ENCODE data around the gene CDC37. TPM values are rescaled to one million over a fixed set of nuclear protein-coding genes. Genes with fewer than 3 reads are reported as not detected.

The CDC37 gene
- total RNA-seq, 2 donors from 2014 or later: 148 to 172 TPM

DNA sequence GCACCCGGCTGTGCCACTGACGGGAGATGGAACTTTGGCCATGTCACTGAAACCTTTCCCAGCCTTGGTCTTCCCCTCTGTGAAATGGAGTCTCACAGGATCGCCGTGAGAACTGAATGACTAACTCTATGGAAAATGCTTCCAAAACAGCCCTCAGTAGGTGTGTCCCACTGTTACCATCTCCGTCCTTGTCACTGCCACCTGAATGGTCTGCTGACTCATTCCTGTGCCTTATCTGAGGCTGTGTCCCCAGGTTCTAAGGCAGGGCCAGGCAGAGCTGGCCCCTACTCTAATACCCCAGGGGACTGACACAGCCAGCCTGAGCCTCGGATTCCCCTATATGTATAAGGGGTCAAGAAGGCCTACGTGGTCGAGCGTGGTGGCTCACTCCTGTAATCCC, 4.5 kb downstream of the CDC37 start:
- no peak for DNase-seq
- H3K9me3 ChIP-seq (ENCODE audit: control insufficient read depth, low read length): no peaks in the 10 kb centered on the region
- Mint-ChIP-seq H3K9me3 (no peaks in the 10 kb centered on the region), H3K4me3 (no peak overlapping the region), H3K27me3 (ENCODE audit: insufficient read depth) (no peaks in the 10 kb centered on the region), H3K4me1 (peaks cover 14% of the 10 kb centered on the region), H3K36me3 (ENCODE audit: low read depth) (peaks cover 45% of the 10 kb centered on the region), H3K27ac (no peak overlapping the region)
- no peaks in the 10 kb centered on the region for H3K27me3 ChIP-seq (ENCODE audit: control insufficient read depth, insufficient read depth, low read length, poor library complexity, severe bottlenecking)
- H3K9ac ChIP-seq (ENCODE audit: extremely low read depth, low read length, poor library complexity, severe bottlenecking): no peak overlapping the region
- peaks cover 54% of the 10 kb centered on the region for H3K36me3 ChIP-seq (ENCODE audit: control insufficient read depth, insufficient read depth, low read length)
- H3K4me1 ChIP-seq (ENCODE audit: control insufficient read depth, insufficient read depth, low read length): peaks cover 4% of the 10 kb centered on the region
- 83 to 88% methylated on average over 8 to 9 of the region's 9 CpGs for WGBS, 2 experiments (ENCODE audit: insufficient coverage in 1 of 2, insufficient read length in 1 of 2)
- no peak overlapping the region for H3K4me3 ChIP-seq (ENCODE audit: low read length)
- no peak overlapping the region for H3K27ac ChIP-seq (ENCODE audit: low read depth, low read length)
- TF ChIP-seq, protein P1, sequence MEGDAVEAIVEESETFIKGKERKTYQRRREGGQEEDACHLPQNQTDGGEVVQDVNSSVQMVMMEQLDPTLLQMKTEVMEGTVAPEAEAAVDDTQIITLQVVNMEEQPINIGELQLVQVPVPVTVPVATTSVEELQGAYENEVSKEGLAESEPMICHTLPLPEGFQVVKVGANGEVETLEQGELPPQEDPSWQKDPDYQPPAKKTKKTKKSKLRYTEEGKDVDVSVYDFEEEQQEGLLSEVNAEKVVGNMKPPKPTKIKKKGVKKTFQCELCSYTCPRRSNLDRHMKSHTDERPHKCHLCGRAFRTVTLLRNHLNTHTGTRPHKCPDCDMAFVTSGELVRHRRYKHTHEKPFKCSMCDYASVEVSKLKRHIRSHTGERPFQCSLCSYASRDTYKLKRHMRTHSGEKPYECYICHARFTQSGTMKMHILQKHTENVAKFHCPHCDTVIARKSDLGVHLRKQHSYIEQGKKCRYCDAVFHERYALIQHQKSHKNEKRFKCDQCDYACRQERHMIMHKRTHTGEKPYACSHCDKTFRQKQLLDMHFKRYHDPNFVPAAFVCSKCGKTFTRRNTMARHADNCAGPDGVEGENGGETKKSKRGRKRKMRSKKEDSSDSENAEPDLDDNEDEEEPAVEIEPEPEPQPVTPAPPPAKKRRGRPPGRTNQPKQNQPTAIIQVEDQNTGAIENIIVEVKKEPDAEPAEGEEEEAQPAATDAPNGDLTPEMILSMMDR (conservative IDR thresholded peaks at IDR 0.05): no peak

DNA sequence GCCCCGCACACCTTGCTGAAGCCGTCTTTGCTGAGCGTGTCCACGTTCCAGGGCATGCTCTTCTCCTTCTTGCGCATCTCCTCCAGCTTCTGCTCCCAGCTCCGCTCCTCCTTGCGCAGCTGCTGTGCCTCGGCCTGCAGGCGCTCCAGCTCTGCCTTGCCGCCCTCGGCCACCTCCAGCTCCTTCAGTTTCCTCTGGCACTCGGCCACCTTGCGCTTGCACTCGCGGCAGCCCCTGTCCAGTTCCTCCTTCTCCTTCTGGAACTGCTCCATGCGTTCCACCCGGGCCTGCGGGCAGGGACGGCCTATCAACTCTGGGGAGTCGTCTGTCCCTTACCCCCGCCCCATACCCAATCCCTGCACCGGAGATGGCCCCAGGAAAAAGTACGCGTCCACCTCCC, 7.4 kb downstream of the CDC37 start:
- Histone ChIP-seq H3K36me3 (ENCODE audit: control insufficient read depth, insufficient read depth, low read length) (peaks cover 69% of the 10 kb centered on the region), H3K4me3 (ENCODE audit: low read length) (no peak overlapping the region), H3K27ac (ENCODE audit: low read depth, low read length) (no peak overlapping the region), H3K9ac (ENCODE audit: extremely low read depth, low read length, poor library complexity, severe bottlenecking) (no peak overlapping the region), H3K4me1 (ENCODE audit: control insufficient read depth, insufficient read depth, low read length) (no peaks in the 10 kb centered on the region), H3K27me3 (ENCODE audit: control insufficient read depth, insufficient read depth, low read length, poor library complexity, severe bottlenecking) (no peaks in the 10 kb centered on the region), H3K9me3 (ENCODE audit: control insufficient read depth, low read length) (no peaks in the 10 kb centered on the region)
- Mint-ChIP-seq H3K9me3 (no peaks in the 10 kb centered on the region), H3K27ac (no peak overlapping the region), H3K4me3 (no peak overlapping the region), H3K4me1 (no peaks in the 10 kb centered on the region), H3K27me3 (ENCODE audit: insufficient read depth) (no peaks in the 10 kb centered on the region), H3K36me3 (ENCODE audit: low read depth) (peaks cover 54% of the 10 kb centered on the region)
- WGBS, 2 experiments (ENCODE audit: insufficient coverage in 1 of 2, insufficient read length in 1 of 2): 92 to 96% methylated on average over 24 of the region's 24 CpGs
- TF ChIP-seq, protein P1 (conservative IDR thresholded peaks at IDR 0.05): no peak
- no peak for DNase-seq

DNA sequence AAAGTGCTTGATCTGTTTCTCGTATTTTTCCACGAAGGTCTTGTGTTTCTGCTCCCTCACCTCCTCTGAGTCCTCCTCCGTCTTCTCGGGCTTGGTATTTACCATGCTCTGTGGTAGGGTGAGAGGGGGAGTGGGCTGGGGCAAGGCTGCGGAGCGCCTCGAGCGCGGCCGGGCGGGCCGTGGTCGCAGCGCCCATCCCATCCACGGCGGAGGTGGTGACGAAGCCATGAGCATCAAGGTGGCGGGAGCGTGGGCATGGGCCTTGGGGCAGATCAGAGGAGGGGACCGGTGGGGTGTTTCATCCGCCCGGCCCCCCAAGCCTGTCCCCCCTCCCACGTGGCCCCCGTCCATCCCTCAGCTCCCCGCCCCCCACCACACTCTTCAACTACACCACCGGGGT, 7.9 kb downstream of the CDC37 start:
- no peak for DNase-seq
- TF ChIP-seq, protein P1 (conservative IDR thresholded peaks at IDR 0.05): no peak
- 94 to 95% methylated on average over 3 to 20 of the region's 26 CpGs for WGBS, 2 experiments (ENCODE audit: insufficient coverage in 1 of 2, insufficient read length in 1 of 2)
- Histone ChIP-seq H3K9ac (ENCODE audit: extremely low read depth, low read length, poor library complexity, severe bottlenecking) (no peak overlapping the region), H3K27ac (ENCODE audit: low read depth, low read length) (no peak overlapping the region), H3K4me1 (ENCODE audit: control insufficient read depth, insufficient read depth, low read length) (no peaks in the 10 kb centered on the region), H3K36me3 (ENCODE audit: control insufficient read depth, insufficient read depth, low read length) (peaks cover 66% of the 10 kb centered on the region), H3K4me3 (ENCODE audit: low read length) (no peak overlapping the region), H3K27me3 (ENCODE audit: control insufficient read depth, insufficient read depth, low read length, poor library complexity, severe bottlenecking) (no peaks in the 10 kb centered on the region), H3K9me3 (ENCODE audit: control insufficient read depth, low read length) (no peaks in the 10 kb centered on the region)
- H3K4me1 Mint-ChIP-seq: no peaks in the 10 kb centered on the region
- H3K36me3 Mint-ChIP-seq (ENCODE audit: low read depth): peaks cover 55% of the 10 kb centered on the region
- no peak overlapping the region for H3K27ac Mint-ChIP-seq
- no peaks in the 10 kb centered on the region for H3K27me3 Mint-ChIP-seq (ENCODE audit: insufficient read depth)
- H3K9me3 Mint-ChIP-seq: no peaks in the 10 kb centered on the region
- no peak overlapping the region for H3K4me3 Mint-ChIP-seq
